ENCODE data around the gene CPZ.

CPZ gene

GRCh38 chr4:8581094-8581861 is 11.3 kb upstream of the CPZ start:
- no peak for DNase-seq (ENCODE audit: low read depth)

- DNase-seq (ENCODE audit: low read depth) = no peak
Observed at GRCh38 chr4:8582016-8582415, 10.5 kb upstream of the CPZ start.

GRCh38 chr4:8582436-8582835 is 10.1 kb upstream of the CPZ start:
- no peak for DNase-seq (ENCODE audit: low read depth)

GRCh38 chr4:8582941-8583654 is 9.5 kb upstream of the CPZ start:
- no peak for DNase-seq (ENCODE audit: low read depth)

- no peak for DNase-seq (ENCODE audit: low read depth)
Observed at GRCh38 chr4:8583655-8584025, 8.9 kb upstream of the CPZ start.

GRCh38 chr4:8585186-8585585 is 7.4 kb upstream of the CPZ start:
- DNase-seq (ENCODE audit: low read depth) = no peak

GRCh38 chr4:8585721-8586212 is 6.8 kb upstream of the CPZ start:
- no peak for DNase-seq (ENCODE audit: low read depth)

GRCh38 chr4:8586246-8586645 is 6.3 kb upstream of the CPZ start:
- DNase-seq (ENCODE audit: low read depth) = no peak

GRCh38 chr4:8586671-8587468 is 5.7 kb upstream of the CPZ start:
- no peak for DNase-seq (ENCODE audit: low read depth)

- no peak for DNase-seq (ENCODE audit: low read depth)
Observed at GRCh38 chr4:8587469-8588195, 4.9 kb upstream of the CPZ start.

GRCh38 chr4:8588196-8588470 is 4.4 kb upstream of the CPZ start:
- no peak for DNase-seq (ENCODE audit: low read depth)

GRCh38 chr4:8589336-8589735 is 3.2 kb upstream of the CPZ start:
- DNase-seq (ENCODE audit: low read depth) = no peak

GRCh38 chr4:8589823-8590545 is 2.6 kb upstream of the CPZ start:
- DNase-seq (ENCODE audit: low read depth) = no peak

- DNase-seq (ENCODE audit: low read depth) = no peak
Observed at GRCh38 chr4:8590546-8590880, 2.1 kb upstream of the CPZ start.

GRCh38 chr4:8591114-8591513 is 1.5 kb upstream of the CPZ start:
- no peak for DNase-seq (ENCODE audit: low read depth)

GRCh38 chr4:8591626-8592365 is 769 bp upstream of the CPZ start:
- DNase-seq (ENCODE audit: low read depth) = no peak

- no peak for DNase-seq (ENCODE audit: low read depth)
Observed at GRCh38 chr4:8593264-8594096, 915 bp downstream of the CPZ start.

GRCh38 chr4:8594097-8595038 is 1.8 kb downstream of the CPZ start:
- peak; percentile 59 for DNase-seq (ENCODE audit: low read depth)

Data from fibroblast of the conjunctiva (primary cell).